ENCODE measurements around the gene YJU2.
"Not testable (repeated sequence)": the region's sequence is repeated elsewhere in the genome, so short reads cannot be mapped to it uniquely, and the experiment has no call there.

- TF ChIP-seq, protein P1, sequence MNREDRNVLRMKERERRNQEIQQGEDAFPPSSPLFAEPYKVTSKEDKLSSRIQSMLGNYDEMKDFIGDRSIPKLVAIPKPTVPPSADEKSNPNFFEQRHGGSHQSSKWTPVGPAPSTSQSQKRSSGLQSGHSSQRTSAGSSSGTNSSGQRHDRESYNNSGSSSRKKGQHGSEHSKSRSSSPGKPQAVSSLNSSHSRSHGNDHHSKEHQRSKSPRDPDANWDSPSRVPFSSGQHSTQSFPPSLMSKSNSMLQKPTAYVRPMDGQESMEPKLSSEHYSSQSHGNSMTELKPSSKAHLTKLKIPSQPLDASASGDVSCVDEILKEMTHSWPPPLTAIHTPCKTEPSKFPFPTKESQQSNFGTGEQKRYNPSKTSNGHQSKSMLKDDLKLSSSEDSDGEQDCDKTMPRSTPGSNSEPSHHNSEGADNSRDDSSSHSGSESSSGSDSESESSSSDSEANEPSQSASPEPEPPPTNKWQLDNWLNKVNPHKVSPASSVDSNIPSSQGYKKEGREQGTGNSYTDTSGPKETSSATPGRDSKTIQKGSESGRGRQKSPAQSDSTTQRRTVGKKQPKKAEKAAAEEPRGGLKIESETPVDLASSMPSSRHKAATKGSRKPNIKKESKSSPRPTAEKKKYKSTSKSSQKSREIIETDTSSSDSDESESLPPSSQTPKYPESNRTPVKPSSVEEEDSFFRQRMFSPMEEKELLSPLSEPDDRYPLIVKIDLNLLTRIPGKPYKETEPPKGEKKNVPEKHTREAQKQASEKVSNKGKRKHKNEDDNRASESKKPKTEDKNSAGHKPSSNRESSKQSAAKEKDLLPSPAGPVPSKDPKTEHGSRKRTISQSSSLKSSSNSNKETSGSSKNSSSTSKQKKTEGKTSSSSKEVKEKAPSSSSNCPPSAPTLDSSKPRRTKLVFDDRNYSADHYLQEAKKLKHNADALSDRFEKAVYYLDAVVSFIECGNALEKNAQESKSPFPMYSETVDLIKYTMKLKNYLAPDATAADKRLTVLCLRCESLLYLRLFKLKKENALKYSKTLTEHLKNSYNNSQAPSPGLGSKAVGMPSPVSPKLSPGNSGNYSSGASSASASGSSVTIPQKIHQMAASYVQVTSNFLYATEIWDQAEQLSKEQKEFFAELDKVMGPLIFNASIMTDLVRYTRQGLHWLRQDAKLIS (CRISPR knock-in tag; IDR thresholded peaks at IDR 0.05; ENCODE audit: borderline replicate concordance), result not testable (repeated sequence)
- not testable (repeated sequence) for TF ChIP-seq USF1 (CRISPR knock-in tag; IDR thresholded peaks at IDR 0.05); CTCF (IDR thresholded peaks at IDR 0.05); JUN (CRISPR knock-in tag; IDR thresholded peaks at IDR 0.05); MXD4 (CRISPR knock-in tag; IDR thresholded peaks at IDR 0.05; ENCODE audit: borderline replicate concordance); IRF2 (CRISPR knock-in tag; IDR thresholded peaks at IDR 0.05; ENCODE audit: borderline replicate concordance, low read depth); FOXP1 (CRISPR knock-in tag; IDR thresholded peaks at IDR 0.05; ENCODE audit: borderline replicate concordance); CREB1 (CRISPR knock-in tag; IDR thresholded peaks at IDR 0.05)
- TF ChIP-seq, protein P2, sequence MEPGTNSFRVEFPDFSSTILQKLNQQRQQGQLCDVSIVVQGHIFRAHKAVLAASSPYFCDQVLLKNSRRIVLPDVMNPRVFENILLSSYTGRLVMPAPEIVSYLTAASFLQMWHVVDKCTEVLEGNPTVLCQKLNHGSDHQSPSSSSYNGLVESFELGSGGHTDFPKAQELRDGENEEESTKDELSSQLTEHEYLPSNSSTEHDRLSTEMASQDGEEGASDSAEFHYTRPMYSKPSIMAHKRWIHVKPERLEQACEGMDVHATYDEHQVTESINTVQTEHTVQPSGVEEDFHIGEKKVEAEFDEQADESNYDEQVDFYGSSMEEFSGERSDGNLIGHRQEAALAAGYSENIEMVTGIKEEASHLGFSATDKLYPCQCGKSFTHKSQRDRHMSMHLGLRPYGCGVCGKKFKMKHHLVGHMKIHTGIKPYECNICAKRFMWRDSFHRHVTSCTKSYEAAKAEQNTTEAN (CRISPR knock-in tag; IDR thresholded peaks at IDR 0.05), result not testable (repeated sequence)
- TF ChIP-seq ZNF121 (CRISPR knock-in tag; IDR thresholded peaks at IDR 0.05), result peak; percentile 76
- TF ChIP-seq, protein P3, sequence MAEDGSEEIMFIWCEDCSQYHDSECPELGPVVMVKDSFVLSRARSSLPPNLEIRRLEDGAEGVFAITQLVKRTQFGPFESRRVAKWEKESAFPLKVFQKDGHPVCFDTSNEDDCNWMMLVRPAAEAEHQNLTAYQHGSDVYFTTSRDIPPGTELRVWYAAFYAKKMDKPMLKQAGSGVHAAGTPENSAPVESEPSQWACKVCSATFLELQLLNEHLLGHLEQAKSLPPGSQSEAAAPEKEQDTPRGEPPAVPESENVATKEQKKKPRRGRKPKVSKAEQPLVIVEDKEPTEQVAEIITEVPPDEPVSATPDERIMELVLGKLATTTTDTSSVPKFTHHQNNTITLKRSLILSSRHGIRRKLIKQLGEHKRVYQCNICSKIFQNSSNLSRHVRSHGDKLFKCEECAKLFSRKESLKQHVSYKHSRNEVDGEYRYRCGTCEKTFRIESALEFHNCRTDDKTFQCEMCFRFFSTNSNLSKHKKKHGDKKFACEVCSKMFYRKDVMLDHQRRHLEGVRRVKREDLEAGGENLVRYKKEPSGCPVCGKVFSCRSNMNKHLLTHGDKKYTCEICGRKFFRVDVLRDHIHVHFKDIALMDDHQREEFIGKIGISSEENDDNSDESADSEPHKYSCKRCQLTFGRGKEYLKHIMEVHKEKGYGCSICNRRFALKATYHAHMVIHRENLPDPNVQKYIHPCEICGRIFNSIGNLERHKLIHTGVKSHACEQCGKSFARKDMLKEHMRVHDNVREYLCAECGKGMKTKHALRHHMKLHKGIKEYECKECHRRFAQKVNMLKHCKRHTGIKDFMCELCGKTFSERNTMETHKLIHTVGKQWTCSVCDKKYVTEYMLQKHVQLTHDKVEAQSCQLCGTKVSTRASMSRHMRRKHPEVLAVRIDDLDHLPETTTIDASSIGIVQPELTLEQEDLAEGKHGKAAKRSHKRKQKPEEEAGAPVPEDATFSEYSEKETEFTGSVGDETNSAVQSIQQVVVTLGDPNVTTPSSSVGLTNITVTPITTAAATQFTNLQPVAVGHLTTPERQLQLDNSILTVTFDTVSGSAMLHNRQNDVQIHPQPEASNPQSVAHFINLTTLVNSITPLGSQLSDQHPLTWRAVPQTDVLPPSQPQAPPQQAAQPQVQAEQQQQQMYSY (CRISPR knock-in tag; IDR thresholded peaks at IDR 0.05), result not testable (repeated sequence)
- TF ChIP-seq, protein P4, sequence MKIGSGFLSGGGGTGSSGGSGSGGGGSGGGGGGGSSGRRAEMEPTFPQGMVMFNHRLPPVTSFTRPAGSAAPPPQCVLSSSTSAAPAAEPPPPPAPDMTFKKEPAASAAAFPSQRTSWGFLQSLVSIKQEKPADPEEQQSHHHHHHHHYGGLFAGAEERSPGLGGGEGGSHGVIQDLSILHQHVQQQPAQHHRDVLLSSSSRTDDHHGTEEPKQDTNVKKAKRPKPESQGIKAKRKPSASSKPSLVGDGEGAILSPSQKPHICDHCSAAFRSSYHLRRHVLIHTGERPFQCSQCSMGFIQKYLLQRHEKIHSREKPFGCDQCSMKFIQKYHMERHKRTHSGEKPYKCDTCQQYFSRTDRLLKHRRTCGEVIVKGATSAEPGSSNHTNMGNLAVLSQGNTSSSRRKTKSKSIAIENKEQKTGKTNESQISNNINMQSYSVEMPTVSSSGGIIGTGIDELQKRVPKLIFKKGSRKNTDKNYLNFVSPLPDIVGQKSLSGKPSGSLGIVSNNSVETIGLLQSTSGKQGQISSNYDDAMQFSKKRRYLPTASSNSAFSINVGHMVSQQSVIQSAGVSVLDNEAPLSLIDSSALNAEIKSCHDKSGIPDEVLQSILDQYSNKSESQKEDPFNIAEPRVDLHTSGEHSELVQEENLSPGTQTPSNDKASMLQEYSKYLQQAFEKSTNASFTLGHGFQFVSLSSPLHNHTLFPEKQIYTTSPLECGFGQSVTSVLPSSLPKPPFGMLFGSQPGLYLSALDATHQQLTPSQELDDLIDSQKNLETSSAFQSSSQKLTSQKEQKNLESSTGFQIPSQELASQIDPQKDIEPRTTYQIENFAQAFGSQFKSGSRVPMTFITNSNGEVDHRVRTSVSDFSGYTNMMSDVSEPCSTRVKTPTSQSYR (CRISPR knock-in tag; IDR thresholded peaks at IDR 0.05), result not testable (repeated sequence)
Observed at GRCh38 chr19:4231521-4231920, 15.4 kb upstream of the YJU2 start.

Data from WTC11 (cell line).